GM11168 (cell line): ENCODE results near the gene SAMD4A.

Source experiments
- in situ Hi-C: fragments of 300-500 bp; cut with MboI; formaldehyde crosslinking; loops from one replicate; pipeline ENCODE4 v1.12.0; 2022; ENCODE audit warnings: low sequenced_read_pairs; ENCODE audit not compliant: unreplicated experiment

The SAMD4A gene, protein sequence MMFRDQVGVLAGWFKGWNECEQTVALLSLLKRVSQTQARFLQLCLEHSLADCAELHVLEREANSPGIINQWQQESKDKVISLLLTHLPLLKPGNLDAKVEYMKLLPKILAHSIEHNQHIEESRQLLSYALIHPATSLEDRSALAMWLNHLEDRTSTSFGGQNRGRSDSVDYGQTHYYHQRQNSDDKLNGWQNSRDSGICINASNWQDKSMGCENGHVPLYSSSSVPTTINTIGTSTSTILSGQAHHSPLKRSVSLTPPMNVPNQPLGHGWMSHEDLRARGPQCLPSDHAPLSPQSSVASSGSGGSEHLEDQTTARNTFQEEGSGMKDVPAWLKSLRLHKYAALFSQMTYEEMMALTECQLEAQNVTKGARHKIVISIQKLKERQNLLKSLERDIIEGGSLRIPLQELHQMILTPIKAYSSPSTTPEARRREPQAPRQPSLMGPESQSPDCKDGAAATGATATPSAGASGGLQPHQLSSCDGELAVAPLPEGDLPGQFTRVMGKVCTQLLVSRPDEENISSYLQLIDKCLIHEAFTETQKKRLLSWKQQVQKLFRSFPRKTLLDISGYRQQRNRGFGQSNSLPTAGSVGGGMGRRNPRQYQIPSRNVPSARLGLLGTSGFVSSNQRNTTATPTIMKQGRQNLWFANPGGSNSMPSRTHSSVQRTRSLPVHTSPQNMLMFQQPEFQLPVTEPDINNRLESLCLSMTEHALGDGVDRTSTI

DNA sequence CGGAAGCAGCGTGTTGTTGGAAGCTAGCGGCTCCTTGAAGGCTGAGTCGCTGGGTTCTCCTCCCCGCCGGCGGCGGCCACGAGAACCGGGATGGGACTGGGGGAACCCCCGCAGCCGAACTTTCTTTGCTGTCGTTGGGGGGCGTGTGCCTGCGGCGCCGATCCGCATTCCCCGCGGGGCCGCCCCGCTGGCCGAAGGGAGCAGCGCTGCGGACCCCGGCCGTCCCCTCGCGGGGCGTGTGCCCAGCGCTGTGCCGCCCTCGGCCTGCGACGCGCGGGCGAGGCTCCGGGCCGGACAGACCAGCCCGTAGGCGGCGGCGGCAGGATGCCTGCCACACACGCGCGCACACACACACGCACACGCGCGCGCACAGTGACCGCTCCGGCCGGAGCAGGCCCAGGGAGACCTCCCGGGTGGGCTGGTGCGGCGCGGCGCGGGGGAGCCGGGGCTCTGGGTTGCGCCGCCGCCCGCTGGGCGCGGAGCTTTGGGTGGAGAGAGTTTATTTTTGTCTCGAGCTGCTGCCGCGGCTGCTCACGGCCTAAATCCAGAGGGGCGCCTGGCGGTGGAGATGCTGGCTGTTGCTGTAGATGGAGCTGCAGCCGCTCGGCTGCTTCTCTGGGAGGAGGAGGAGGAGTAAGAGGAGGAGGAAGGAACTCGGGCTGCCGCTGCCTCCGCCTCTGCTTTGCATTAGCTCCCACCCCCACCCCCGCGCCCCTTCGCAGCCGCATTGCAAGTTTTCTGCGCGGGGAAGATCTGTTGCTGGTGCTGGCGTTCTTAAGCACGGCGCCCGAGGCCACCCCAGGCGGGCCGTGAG is at the start of gene SAMD4A:
Gene SAMD4A, plus strand, starts transcription at position 719 of the 814 bp plus-strand sequence. CDS start 789 bp downstream, outside the sequence.
- in situ Hi-C loops: no loop called here

DNA sequence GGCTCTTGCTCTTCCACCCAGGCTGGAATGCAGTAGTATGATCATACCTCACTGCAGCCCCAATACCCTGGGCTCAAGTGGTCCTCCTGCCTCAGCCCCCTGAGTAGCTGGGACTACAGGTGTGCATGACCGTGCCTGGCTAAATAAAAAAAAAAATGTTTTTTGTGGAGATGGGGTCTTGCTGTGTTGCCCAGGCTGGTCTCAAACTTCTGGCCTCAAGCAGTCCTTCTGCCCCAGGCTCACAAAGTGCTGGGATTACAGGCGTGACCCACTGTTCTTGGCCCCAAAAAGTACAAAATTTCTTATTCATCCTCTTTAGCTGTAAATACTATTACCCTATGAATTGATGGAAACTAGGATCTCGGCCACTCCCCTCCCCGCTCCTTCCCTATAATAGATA is 42.5 kb upstream of the SAMD4A start:
- in situ Hi-C loops: no loop called here

DNA sequence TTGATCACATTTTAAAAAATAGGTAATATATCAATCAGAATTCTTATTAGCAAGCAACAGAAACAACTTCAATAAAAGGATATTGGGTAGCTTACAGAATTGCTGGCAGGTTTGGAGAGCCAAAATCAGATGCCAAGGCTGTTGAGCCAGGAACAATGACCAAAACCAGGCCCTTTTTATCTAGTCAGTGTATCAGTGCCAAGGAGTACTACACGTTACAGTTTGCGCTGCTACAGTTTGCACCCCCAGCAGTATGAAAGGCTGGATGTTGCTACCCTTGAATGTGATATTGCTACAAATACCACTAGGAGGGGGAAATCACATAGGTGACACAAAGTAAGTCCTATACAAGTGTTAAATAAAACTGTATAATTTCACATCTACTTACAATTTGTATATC is 38.0 kb upstream of the SAMD4A start:
- in situ Hi-C loops: no loop called here

- in situ Hi-C loops: no loop called here
Measured at GRCh38 chr14:54529811-54530210, 37.1 kb upstream of the SAMD4A start.

GRCh38 chr14:54532111-54533012 is 34.6 kb upstream of the SAMD4A start:
- in situ Hi-C loops: no loop called here

DNA sequence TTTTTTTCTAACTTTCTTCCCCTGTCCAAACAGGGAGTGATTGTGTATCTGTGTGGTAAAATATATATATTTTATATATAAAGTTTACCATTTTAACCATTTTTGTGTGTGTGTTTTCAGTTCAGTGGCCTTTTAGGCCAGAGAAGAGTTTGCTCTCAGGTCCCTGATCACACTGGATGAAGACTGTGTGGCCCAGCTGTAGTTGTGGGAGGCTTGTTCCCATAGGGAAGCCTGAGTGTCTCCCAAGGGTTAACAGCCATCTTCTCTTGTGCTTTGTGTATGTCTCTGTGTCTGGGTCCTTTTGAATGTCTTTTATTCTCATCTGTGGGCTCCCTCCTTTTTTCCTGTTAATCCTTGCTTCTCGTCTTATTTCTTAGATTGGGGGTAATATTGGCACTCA is 33.8 kb upstream of the SAMD4A start:
- in situ Hi-C loops: no loop called here

DNA sequence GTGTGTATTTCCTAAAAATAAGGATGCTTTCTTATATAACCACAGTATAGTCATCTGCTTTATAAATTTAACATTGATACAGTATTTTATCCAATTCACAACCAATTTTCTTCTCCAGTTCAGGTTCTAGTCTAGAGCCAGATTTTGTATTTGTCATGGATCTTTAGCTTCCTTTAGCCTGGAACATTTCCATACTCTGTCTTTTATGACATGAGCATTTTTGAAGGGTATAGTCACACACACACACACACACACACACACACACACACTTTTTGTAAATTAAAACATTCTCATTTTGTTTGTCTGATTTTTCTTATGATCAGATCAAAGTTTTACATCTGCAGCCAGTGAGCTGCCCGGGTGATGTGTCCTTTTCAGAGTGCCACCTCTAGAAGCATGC is 31.8 kb upstream of the SAMD4A start:
- in situ Hi-C loops: no loop called here

- in situ Hi-C loops: no loop called here
Measured at GRCh38 chr14:54535646-54536045, 31.3 kb upstream of the SAMD4A start.

GRCh38 chr14:54537651-54538050 is 29.3 kb upstream of the SAMD4A start:
- in situ Hi-C loops: no loop called here

DNA sequence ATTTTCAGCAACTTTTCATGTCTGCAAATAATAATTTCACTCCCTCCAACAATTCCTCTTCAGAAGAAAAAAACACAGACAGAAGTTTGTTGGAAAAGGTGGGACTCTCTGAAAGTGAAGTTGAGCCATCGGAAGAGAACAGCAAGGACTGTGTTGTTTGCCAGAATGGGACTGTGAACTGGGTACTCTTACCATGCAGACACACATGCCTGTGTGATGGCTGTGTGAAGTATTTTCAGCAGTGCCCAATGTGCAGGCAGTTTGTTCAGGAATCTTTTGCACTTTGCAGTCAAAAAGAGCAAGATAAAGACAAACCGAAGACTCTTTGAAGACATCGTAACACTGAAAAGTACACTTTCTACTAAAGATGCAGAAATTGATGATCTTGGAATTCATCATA is 28.9 kb upstream of the SAMD4A start:
- in situ Hi-C loops: no loop called here

GRCh38 chr14:54547583-54547982 is 19.3 kb upstream of the SAMD4A start:
- in situ Hi-C loops: no loop called here

DNA sequence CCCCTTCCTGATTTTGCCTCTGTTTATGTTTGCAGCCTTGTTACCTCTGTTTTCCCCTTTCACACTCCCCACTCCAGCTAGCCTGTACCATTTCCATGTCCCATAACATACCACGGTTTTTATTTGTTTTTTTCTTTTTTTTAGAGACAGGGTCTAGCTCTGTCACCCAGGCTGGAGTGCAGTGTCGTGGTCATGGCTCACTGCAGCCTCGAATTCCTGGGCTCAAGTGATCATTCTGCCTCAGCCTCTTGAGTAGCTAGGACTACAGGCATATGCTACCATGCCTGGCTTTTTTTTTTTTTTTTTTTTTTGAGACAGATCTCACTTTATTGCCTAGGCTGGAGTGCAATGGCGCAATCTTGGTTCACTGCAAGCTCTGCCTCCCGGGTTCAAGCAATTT is 18.4 kb upstream of the SAMD4A start:
- in situ Hi-C loops: no loop called here

DNA sequence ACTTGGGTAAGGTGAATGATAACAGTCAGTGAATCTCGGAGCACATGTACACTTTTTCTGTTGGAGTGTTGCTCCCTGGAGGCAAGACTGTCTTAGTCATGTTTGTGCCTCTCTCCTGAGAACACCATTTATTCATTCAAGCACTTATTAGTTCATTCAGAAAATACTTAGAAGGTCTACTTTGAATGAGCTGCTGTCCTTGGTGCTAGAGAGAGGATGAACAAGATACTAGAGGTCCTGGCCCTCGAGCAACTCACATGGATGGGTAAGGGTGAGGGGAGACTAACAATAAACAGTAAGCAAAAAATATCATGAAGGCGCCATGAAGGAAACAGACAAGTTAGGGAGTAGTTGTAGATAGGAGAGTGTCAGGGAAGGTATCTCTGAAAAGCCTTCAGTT is 17.1 kb upstream of the SAMD4A start:
- in situ Hi-C loops: loop anchor here (10.0 kb wide), 1 partner anchor 225 kb away; no protein-coding TSS in a partner anchor

DNA sequence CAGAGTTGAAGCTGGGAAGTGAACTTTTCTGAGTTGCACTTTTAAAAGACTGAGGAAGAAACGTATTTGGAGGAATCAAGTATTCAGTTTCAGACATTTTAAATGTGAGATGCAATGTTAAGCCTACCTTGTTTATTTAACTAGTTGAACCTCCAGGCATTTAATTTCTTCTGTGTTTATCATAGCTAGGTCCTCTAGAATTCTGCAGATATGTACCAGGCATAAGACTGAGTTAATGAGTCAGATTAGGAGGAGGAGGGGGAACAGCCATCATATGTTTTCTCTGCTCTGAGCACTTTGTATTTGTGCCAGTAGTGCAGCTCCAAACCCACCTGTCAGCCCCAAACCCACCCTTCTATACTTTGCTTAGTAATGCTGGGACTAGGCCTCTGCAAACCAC is 16.4 kb upstream of the SAMD4A start:
- in situ Hi-C loops: loop anchor here (10.0 kb wide), 1 partner anchor 224 kb away; no protein-coding TSS in a partner anchor

DNA sequence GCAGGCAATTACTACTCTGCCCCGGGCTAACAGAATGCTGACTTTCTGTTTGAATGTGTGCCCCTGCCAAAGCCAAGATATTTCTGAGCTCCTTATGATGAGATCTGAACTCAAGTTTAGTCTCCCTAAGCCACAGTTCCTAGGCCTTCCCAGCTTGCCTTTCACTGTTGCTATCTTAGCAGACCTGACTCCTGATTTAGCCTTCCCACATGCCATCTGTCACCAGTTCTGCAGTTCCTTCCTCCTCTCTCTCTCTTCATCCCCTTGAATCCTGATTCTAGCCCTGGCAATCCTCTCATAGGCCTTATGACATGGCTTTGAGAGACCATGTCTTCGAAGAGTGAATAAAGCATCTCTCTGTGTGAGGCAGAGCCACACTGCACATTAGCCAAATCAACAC is 12.5 kb upstream of the SAMD4A start:
- in situ Hi-C loops: loop anchor here (10.0 kb wide), 1 partner anchor 220 kb away; no protein-coding TSS in a partner anchor

GRCh38 chr14:54555651-54556050 is 11.3 kb upstream of the SAMD4A start:
- in situ Hi-C loops: loop anchor here (10.0 kb wide), 1 partner anchor 219 kb away; no protein-coding TSS in a partner anchor

- in situ Hi-C loops: loop anchor here (10.0 kb wide), 1 partner anchor 218 kb away; no protein-coding TSS in a partner anchor
Measured at GRCh38 chr14:54556535-54556934, 10.4 kb upstream of the SAMD4A start.

DNA sequence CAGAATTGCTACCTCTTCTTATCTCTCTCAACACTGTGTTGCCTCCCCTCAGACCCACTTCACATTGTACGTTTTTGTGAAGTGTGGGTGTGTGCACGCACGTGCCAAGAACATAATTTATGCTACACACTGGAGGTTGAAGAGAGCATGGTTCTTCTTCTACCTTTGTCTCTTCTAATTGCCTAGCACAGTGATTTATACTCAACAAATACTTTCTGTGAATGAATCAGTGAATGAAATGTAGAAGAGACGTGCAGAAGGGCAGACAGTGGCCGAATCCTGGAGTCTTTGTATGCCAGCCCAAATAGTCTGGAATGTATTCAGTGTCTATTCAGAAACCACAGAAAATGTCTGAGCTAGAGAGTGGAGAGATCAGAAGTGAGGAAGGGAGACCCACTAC is 4.6 kb upstream of the SAMD4A start:
- in situ Hi-C loops: no loop called here

- in situ Hi-C loops: no loop called here
Measured at GRCh38 chr14:54564071-54564867, 2.7 kb upstream of the SAMD4A start.
